ENCODE data around the gene PITPNC1.
"Not testable (repeated sequence)": the region's sequence is repeated elsewhere in the genome, so short reads cannot be mapped to it uniquely, and the experiment has no call there.

The PITPNC1 gene

GRCh38 chr17:67687511-67687910, 310.4 kb downstream of the PITPNC1 start:
- no peak for DNase-seq (ENCODE audit: low read depth)

GRCh38 chr17:67689534-67690177, 312.6 kb downstream of the PITPNC1 start:
- peak; percentile 81 for DNase-seq (ENCODE audit: low read depth)

- no peak for DNase-seq (ENCODE audit: low read depth)
Observed at GRCh38 chr17:67693811-67694210, 316.7 kb downstream of the PITPNC1 start.

- DNase-seq (ENCODE audit: low read depth) = no peak
Observed at GRCh38 chr17:67696347-67696746, 319.3 kb downstream of the PITPNC1 start.

GRCh38 chr17:67696853-67697498, 319.9 kb downstream of the PITPNC1 start:
- DNase-seq (ENCODE audit: low read depth) = no peak

- no peak for DNase-seq (ENCODE audit: low read depth)
Observed at GRCh38 chr17:67700037-67700724, 323.1 kb downstream of the PITPNC1 start.

GRCh38 chr17:67700725-67701119, 323.6 kb downstream of the PITPNC1 start:
- DNase-seq (ENCODE audit: low read depth) = no peak

GRCh38 chr17:67702861-67703260, 325.8 kb downstream of the PITPNC1 start:
- DNase-seq (ENCODE audit: low read depth) = not testable (repeated sequence)

GRCh38 chr17:67707442-67707841, 330.4 kb downstream of the PITPNC1 start:
- no peak for DNase-seq (ENCODE audit: low read depth)

- DNase-seq (ENCODE audit: low read depth) = no peak
Observed at GRCh38 chr17:67708378-67708777, 331.3 kb downstream of the PITPNC1 start.

GRCh38 chr17:67711916-67712315, 334.8 kb downstream of the PITPNC1 start:
- DNase-seq (ENCODE audit: low read depth) = no peak

- DNase-seq (ENCODE audit: low read depth) = no peak
Observed at GRCh38 chr17:67712375-67712774, 335.3 kb downstream of the PITPNC1 start.

GRCh38 chr17:67713169-67713568, 336.1 kb downstream of the PITPNC1 start:
- no peak for DNase-seq (ENCODE audit: low read depth)

- DNase-seq (ENCODE audit: low read depth) = no peak
Observed at GRCh38 chr17:67716405-67716798, 339.3 kb downstream of the PITPNC1 start.

- DNase-seq (ENCODE audit: low read depth) = no peak
Observed at GRCh38 chr17:67717192-67717623, 340.1 kb downstream of the PITPNC1 start.

- peak; percentile 99 for DNase-seq (ENCODE audit: low read depth)
Observed at GRCh38 chr17:67717624-67718324, 340.7 kb downstream of the PITPNC1 start, which contains the start of gene NOL11. TSS of gene NOL11 (plus strand) at chr17:67717936. CDS start at chr17:67717948, 12 bp downstream.

GRCh38 chr17:67718325-67718941, 341.4 kb downstream of the PITPNC1 start:
- peak; percentile 84 for DNase-seq (ENCODE audit: low read depth)

GRCh38 chr17:67725373-67725791, 348.3 kb downstream of the PITPNC1 start:
- DNase-seq (ENCODE audit: low read depth) = no peak

GRCh38 chr17:67725807-67726206, 348.7 kb downstream of the PITPNC1 start:
- no peak for DNase-seq (ENCODE audit: low read depth)

- not testable (repeated sequence) for DNase-seq (ENCODE audit: low read depth)
Observed at GRCh38 chr17:67727152-67728039, 350.3 kb downstream of the PITPNC1 start.

GRCh38 chr17:67729903-67730302, 352.8 kb downstream of the PITPNC1 start:
- no peak for DNase-seq (ENCODE audit: low read depth)

All from ELR (cell line).